CD4-positive, alpha-beta memory T cell (primary cell): ENCODE data around the gene CDC6. TPM values are rescaled to one million over a fixed set of nuclear protein-coding genes. Genes with fewer than 3 reads are reported as not detected.

Experiments used
- CTCF ChIA-PET: fragments of 350-600 bp; sonication (Branson Sonifier 250); formaldehyde crosslinking; loops from one replicate; lab custom pipeline; 2021; ENCODE audit warnings: inconsistent platforms; ENCODE audit not compliant: partially characterized antibody; lab: Charles Lee
- POLR2A ChIA-PET: fragments of 350-600 bp; sonication (Branson Sonifier 250); formaldehyde crosslinking; loops from one replicate; lab custom pipeline; 2021; ENCODE audit not compliant: partially characterized antibody; lab: Charles Lee
- DNase-seq, 5 donors: peaks; one replicate each; pipeline versions ENCODE4 v3.0.0 to v3.0.0-alpha.2; 2020 to 2022; ENCODE audit warnings: mixed read lengths in 1 of 5
- H3K27ac ChIP-seq: one replicate; pipeline ENCODE4 v1.7.0; 2013; ENCODE audit warnings: low read depth, low read length
- H3K27me3 ChIP-seq: 2 replicates; pipeline ENCODE4 v1.7.0; 2013; ENCODE audit warnings: mild to moderate bottlenecking, low read length, moderate library complexity; ENCODE audit not compliant: insufficient read depth
- H3K36me3 ChIP-seq: 2 replicates; pipeline ENCODE4 v1.7.0; 2013; ENCODE audit warnings: mild to moderate bottlenecking, low read length, moderate library complexity; ENCODE audit not compliant: insufficient read depth
- H3K4me1 ChIP-seq: 2 replicates; pipeline ENCODE4 v1.7.0; 2013; ENCODE audit warnings: mild to moderate bottlenecking, low read length, moderate library complexity; ENCODE audit not compliant: insufficient read depth
- H3K4me3 ChIP-seq, 2 donors: one replicate each; pipeline ENCODE4 v1.7.0; 2013; ENCODE audit warnings: low read length in 2 of 2, mild to moderate bottlenecking in 1 of 2
- H3K9me3 ChIP-seq, 2 donors: one replicate each; pipeline ENCODE4 v1.7.0; 2013; ENCODE audit warnings: low read length in 2 of 2, control low read depth in 1 of 2; ENCODE audit not compliant: control insufficient read depth in 1 of 2
- H3K27ac Mint-ChIP-seq, 7 donors: one replicate each; pipeline ENCODE4 v1.8.0; 2020 to 2021; ENCODE audit warnings: mixed read lengths in 7 of 7, mild to moderate bottlenecking in 6 of 7, inconsistent platforms in 3 of 7, moderate library complexity in 3 of 7
- H3K27me3 Mint-ChIP-seq, 2 donors: one replicate each; pipeline ENCODE4 v1.8.0; 2020 to 2021; ENCODE audit warnings: mixed read lengths in 2 of 2
- H3K36me3 Mint-ChIP-seq, 2 donors: one replicate each; pipeline ENCODE4 v1.8.0; 2020 to 2021; ENCODE audit warnings: mixed read lengths in 2 of 2, inconsistent platforms in 1 of 2, mild to moderate bottlenecking in 1 of 2
- H3K4me1 Mint-ChIP-seq, 4 donors: one replicate each; pipeline ENCODE4 v1.8.0; 2020 to 2021; ENCODE audit warnings: mixed read lengths in 4 of 4, mild to moderate bottlenecking in 1 of 4
- H3K4me3 Mint-ChIP-seq, 8 donors: one replicate each; pipeline ENCODE4 v1.8.0; 2020 to 2021; ENCODE audit warnings: mixed read lengths in 8 of 8, mild to moderate bottlenecking in 7 of 8, moderate library complexity in 6 of 8, inconsistent platforms in 3 of 8
- H3K9me3 Mint-ChIP-seq, 8 donors: one replicate each; pipeline ENCODE4 v1.8.0; 2020 to 2021; ENCODE audit warnings: mixed read lengths in 8 of 8, mild to moderate bottlenecking in 5 of 8, inconsistent platforms in 3 of 8, moderate library complexity in 1 of 8
- intact Hi-C: fragments of 100-400 bp; cut with micrococcal nuclease; formaldehyde crosslinking; loops from one replicate; pipeline ENCODE4 v1.15.1; 2023
- polyA plus RNA-seq, 2 donors: library from polyadenylated mRNA; unstranded; fragments of 300-500 nt; fragmentation: Illumina TruSeq; gene quantifications; one replicate each; pipeline ENCODE4 v1.2.3, GENCODE V29; 2021
- total RNA-seq, 2 experiments: library from RNA; stranded (reverse); gene quantifications; one replicate each; pipeline ENCODE4 v1.2.3, GENCODE V29; 2021

Gene CDC6
- total and polyA plus RNA-seq, 4 experiments from 2014 or later, result 0.61 to 2.1 (median 0.79) TPM

DNA sequence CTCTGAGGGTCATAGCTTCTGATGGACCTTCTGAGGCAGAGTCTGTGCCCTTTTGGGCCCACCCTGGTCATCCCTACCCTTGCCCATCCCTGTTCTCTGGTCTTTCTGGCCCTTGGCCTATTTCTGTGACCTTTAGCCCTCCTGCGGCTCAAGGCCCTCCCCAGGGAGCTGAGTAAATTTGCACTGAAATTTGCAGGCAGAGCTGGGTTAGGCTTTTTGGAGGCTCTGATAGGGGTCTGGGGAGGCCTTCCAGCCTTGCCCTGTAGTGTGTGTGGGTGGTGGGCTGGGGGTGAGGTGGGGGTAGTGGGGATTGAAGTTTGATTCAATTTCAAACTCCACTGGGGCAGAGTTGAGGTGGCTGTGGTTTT lies 39.1 kb downstream of the CDC6 start:
- H3K4me1 Mint-ChIP-seq, result peaks cover 64 to 97% (median 83%) of the 10 kb centered on the region in 4 donors
- peaks cover 9% of the 10 kb centered on the region for H3K36me3 ChIP-seq
- CTCF ChIA-PET, result interaction anchor here (1.0 to 18.7 kb wide), 6 partner anchors 10 to 28 kb away, joined by 4 to 252 read pairs (median 22); partner anchors contain the start of gene RARA
- POLR2A ChIA-PET, result interaction anchor here (0.6 to 37.1 kb wide), 9 partner anchors 16 to 320 kb away, joined by 3 to 1054 read pairs (median 3); partner anchors contain the start of genes CDC6, RARA and WIPF2
- no peaks in the 10 kb centered on the region for H3K27me3 ChIP-seq
- H3K27ac Mint-ChIP-seq, result peak overlapping the region; percentile 96 to 100 (median 99)
- peaks cover 92% of the 10 kb centered on the region for H3K4me1 ChIP-seq
- H3K4me3 Mint-ChIP-seq, result peak overlapping the region; percentile 72 to 98 (median 91)
- peak overlapping the region; percentile 19 to 56 for H3K4me3 ChIP-seq
- H3K36me3 Mint-ChIP-seq, result peaks cover 6 to 40% of the 10 kb centered on the region in 2 donors
- H3K27ac ChIP-seq, result peak overlapping the region; percentile 99
- intact Hi-C loops, result loop anchor here (1.0 to 2.0 kb wide), 3 partner anchors 9 to 24 kb away; no protein-coding TSS in a partner anchor
- no peak for DNase-seq
- peaks cover 0 to 3% (median 0%) of the 10 kb centered on the region in 8 donors for H3K9me3 Mint-ChIP-seq
- peaks cover 1 to 3% of the 10 kb centered on the region in 2 donors for H3K27me3 Mint-ChIP-seq
- H3K9me3 ChIP-seq, result no peaks in the 10 kb centered on the region

GRCh38 chr17:40327244-40327729 lies 39.6 kb downstream of the CDC6 start:
- Mint-ChIP-seq H3K4me1 (peaks cover 64 to 95% (median 80%) of the 10 kb centered on the region in 4 donors), H3K36me3 (peaks cover 6 to 37% of the 10 kb centered on the region in 2 donors), H3K27me3 (peaks cover 1 to 3% of the 10 kb centered on the region in 2 donors), H3K4me3 (peak overlapping the region; percentile 72 to 98 (median 91)), H3K9me3 (peaks cover 0 to 3% (median 0%) of the 10 kb centered on the region in 8 donors), H3K27ac (peak overlapping the region; percentile 96 to 100 (median 99))
- intact Hi-C loops, result loop anchor here (2.0 kb wide), 1 partner anchor 24 kb away; no protein-coding TSS in a partner anchor
- peak overlapping the region; percentile 99 for H3K27ac ChIP-seq
- H3K4me1 ChIP-seq, result peaks cover 94% of the 10 kb centered on the region
- ChIA-PET POLR2A (interaction anchor here (0.6 to 37.1 kb wide), 8 partner anchors 16 to 319 kb away, joined by 3 to 1054 read pairs (median 3); partner anchors contain the start of genes CDC6, NR1D1 and RARA), CTCF (interaction anchor here (1.0 to 18.7 kb wide), 7 partner anchors 8 to 28 kb away, joined by 4 to 252 read pairs (median 16); partner anchors contain the start of gene RARA)
- peak in 1 of 5 donors; percentile 56 for DNase-seq
- H3K27me3 ChIP-seq, result no peaks in the 10 kb centered on the region
- peak overlapping the region; percentile 19 to 56 for H3K4me3 ChIP-seq
- H3K9me3 ChIP-seq, result no peaks in the 10 kb centered on the region
- H3K36me3 ChIP-seq, result peaks cover 10% of the 10 kb centered on the region

DNA sequence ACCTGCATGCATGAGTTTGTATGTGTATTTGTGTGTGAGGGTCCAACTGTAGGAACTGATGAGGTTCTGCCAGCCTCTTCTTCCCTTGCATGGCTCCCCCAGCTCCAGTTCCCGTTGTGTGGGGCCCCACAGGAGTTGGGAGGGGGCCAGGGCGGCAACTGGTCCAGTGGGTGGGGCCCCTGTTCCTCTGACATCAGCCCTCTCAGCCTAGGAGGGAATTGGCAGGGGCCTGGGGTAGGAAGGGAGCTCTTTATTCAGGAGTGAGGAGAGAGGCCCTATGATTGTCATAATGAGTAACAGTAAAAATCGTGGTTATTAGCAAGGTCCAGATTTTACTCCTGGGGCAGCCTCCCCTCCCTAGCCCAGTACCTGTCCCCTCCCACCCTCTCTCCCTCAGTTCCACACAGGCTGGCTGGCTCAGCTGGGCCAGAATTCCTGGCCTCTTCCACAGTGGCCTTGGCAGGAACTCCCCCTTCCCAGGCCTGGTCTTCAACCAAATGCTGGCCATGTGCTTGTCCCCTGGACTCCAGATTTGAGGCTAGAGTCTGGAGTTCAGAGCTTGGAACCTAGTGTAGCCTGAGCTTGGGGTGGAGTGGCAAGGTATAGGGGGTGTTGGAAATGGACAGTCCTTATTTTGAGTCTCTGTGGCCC lies 40.2 kb downstream of the CDC6 start:
- intact Hi-C loops, result loop anchor here (2.0 kb wide), 1 partner anchor 25 kb away; no protein-coding TSS in a partner anchor
- H3K27ac ChIP-seq, result peak overlapping the region; percentile 99
- H3K4me3 ChIP-seq, result peak overlapping the region; percentile 19 to 56
- H3K36me3 ChIP-seq, result peaks cover 10% of the 10 kb centered on the region
- H3K9me3 Mint-ChIP-seq, result peaks cover 0 to 2% (median 0%) of the 10 kb centered on the region in 8 donors
- H3K27me3 ChIP-seq, result no peaks in the 10 kb centered on the region
- DNase-seq, result no peak
- peaks cover 66 to 98% (median 81%) of the 10 kb centered on the region in 4 donors for H3K4me1 Mint-ChIP-seq
- ChIA-PET POLR2A (interaction anchor here (1.0 to 37.1 kb wide), 5 partner anchors 17 to 227 kb away, joined by 3 to 1054 read pairs (median 4); partner anchors contain the start of genes NR1D1 and RARA), CTCF (interaction anchor here (1.0 to 18.7 kb wide), 7 partner anchors 9 to 27 kb away, joined by 4 to 252 read pairs (median 16); partner anchors contain the start of gene RARA)
- peaks cover 98% of the 10 kb centered on the region for H3K4me1 ChIP-seq
- peak overlapping the region; percentile 96 to 100 (median 99) for H3K27ac Mint-ChIP-seq
- H3K4me3 Mint-ChIP-seq, result peak overlapping the region; percentile 72 to 98 (median 91)
- peaks cover 11 to 35% of the 10 kb centered on the region in 2 donors for H3K36me3 Mint-ChIP-seq
- peaks cover under 1 to 2% of the 10 kb centered on the region in 2 donors for H3K27me3 Mint-ChIP-seq
- H3K9me3 ChIP-seq, result no peaks in the 10 kb centered on the region

DNA sequence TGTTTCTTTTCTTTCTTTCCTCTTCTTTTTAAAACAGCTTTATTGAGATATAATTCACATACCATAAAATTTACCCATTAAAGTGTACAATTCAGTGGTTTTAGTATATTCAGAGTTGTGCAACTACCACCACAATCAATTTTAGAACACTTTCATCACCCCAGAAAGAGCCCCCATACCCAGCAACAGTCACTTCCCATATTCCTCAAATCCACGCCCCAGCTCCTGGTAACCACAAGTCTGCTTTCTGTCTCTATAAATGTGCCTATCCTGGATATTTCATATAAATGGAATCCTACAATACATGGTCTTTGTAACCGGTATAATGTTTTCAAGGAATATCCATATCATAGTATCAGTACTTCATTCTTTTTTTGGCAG lies 40.7 kb downstream of the CDC6 start:
- no peaks in the 10 kb centered on the region for H3K27me3 ChIP-seq
- H3K9me3 ChIP-seq, result no peaks in the 10 kb centered on the region
- no peak for DNase-seq
- ChIA-PET CTCF (interaction anchor here (0.7 to 18.7 kb wide), 7 partner anchors 9 to 248 kb away, joined by 3 to 252 read pairs (median 16); partner anchors contain the start of gene RARA), POLR2A (interaction anchor here (0.6 to 37.1 kb wide), 4 partner anchors 16 to 228 kb away, joined by 3 to 1054 read pairs (median 185); partner anchors contain the start of genes NR1D1 and RARA)
- Mint-ChIP-seq H3K27ac (peak overlapping the region; percentile 84 to 100 (median 99)), H3K4me1 (peaks cover 63 to 98% (median 79%) of the 10 kb centered on the region in 4 donors), H3K4me3 (peak overlapping the region; percentile 5 to 98 (median 65)), H3K9me3 (no peaks in the 10 kb centered on the region), H3K27me3 (no peaks in the 10 kb centered on the region), H3K36me3 (peaks cover 13 to 31% of the 10 kb centered on the region in 2 donors)
- intact Hi-C loops, result no loop called here
- peaks cover 10% of the 10 kb centered on the region for H3K36me3 ChIP-seq
- H3K27ac ChIP-seq, result peak overlapping the region; percentile 1
- H3K4me1 ChIP-seq, result peaks cover 97% of the 10 kb centered on the region
- H3K4me3 ChIP-seq, result no peak overlapping the region

DNA sequence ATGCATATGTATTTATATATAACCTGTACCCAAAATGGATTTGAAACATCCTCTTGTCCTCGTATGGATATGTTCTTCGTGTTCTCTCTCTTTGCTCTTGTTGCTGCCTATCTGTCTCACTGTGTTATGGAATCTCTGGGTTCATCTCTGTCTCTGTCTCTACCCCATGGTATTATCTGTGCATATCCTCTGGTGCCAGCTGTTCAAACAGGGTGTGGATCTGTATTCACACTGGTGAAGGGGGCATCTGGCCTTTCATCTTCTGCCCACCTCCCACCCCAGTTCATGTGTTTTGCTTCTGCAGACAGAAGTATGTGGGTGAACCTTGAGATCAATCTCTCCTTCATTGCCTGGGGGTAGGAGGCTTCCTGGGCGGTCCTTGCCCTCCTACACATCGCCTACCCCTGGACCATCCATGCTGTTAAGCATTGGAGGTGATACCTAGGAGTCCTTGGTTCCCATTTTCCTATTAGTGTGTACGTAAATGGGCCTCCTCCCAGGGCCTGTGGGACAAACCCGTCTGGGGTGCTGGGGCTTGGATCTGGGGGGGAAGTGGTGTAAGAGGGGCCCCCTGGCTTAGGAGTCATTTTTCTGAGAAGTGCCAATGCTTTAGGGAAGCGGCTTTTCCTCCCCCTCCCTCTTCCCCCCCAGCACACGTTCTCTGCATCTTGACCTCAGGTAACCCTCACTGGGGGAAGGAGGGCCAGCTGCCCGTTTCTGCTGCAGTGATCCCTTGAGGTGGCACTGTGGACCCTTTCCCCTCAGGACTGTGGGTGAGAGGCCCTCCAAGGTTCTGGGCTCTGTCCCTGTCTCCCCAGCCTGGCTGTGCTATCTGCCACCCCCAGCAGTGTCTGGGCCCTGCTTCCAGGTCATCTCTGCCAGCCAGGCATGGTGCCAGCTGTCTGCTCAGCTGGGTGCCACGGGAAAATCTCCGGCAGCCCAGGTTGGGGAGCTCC lies 42.4 kb downstream of the CDC6 start:
- CTCF ChIA-PET, result interaction anchor here (1.2 to 18.7 kb wide), 5 partner anchors 13 to 25 kb away, joined by 6 to 252 read pairs (median 9); partner anchors contain the start of gene RARA
- Histone ChIP-seq H3K36me3 (peaks cover 10% of the 10 kb centered on the region), H3K9me3 (no peaks in the 10 kb centered on the region), H3K4me3 (peak overlapping the region; percentile 30 to 38), H3K4me1 (peaks cover 98% of the 10 kb centered on the region), H3K27ac (peak overlapping the region; percentile 54), H3K27me3 (no peaks in the 10 kb centered on the region)
- H3K4me1 Mint-ChIP-seq, result peaks cover 64 to 98% (median 82%) of the 10 kb centered on the region in 4 donors
- intact Hi-C loops, result no loop called here
- H3K27ac Mint-ChIP-seq, result peak overlapping the region; percentile 64 to 100 (median 91)
- no peaks in the 10 kb centered on the region for H3K27me3 Mint-ChIP-seq
- no peaks in the 10 kb centered on the region for H3K9me3 Mint-ChIP-seq
- peak overlapping the region in 7 of 8 donors; percentile 22 to 77 (median 60) for H3K4me3 Mint-ChIP-seq
- POLR2A ChIA-PET, result interaction anchor here (29.0 to 37.1 kb wide), 2 partner anchors 14 to 15 kb away, joined by 1054 read pairs; partner anchors contain the start of gene RARA
- DNase-seq, result no peak
- H3K36me3 Mint-ChIP-seq, result peaks cover 16 to 36% of the 10 kb centered on the region in 2 donors
